ENCODE data around the gene SURF1. TPM values are rescaled to one million over a fixed set of nuclear protein-coding genes. Genes with fewer than 3 reads are reported as not detected.

The SURF1 gene
- total RNA-seq, 1 donor from 2014 or later = 44.5 TPM

DNA sequence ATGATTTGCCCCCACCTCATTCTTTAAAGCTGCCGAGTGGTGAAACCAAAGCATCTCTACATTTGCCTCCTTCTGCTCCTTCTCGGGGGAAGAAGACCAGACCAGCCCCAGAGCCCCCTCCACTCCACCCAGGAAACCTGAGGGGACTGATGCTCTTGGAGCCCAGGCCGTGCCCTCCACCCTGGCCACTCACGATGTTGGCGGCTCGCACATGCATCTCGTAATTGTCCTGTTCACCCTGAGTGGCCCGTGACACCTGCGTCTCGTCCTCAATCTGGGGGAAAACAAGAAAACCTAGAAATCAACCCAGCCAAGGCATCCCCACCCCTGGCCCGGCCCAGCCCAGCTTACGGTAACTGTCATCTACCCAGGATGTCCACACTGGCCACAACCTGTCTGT lies 11.3 kb downstream of the SURF1 start:
- H3K27me3 ChIP-seq (ENCODE audit: control insufficient read depth, insufficient read depth, low read length) = no peaks in the 10 kb centered on the region
- TF ChIP-seq, protein P1, sequence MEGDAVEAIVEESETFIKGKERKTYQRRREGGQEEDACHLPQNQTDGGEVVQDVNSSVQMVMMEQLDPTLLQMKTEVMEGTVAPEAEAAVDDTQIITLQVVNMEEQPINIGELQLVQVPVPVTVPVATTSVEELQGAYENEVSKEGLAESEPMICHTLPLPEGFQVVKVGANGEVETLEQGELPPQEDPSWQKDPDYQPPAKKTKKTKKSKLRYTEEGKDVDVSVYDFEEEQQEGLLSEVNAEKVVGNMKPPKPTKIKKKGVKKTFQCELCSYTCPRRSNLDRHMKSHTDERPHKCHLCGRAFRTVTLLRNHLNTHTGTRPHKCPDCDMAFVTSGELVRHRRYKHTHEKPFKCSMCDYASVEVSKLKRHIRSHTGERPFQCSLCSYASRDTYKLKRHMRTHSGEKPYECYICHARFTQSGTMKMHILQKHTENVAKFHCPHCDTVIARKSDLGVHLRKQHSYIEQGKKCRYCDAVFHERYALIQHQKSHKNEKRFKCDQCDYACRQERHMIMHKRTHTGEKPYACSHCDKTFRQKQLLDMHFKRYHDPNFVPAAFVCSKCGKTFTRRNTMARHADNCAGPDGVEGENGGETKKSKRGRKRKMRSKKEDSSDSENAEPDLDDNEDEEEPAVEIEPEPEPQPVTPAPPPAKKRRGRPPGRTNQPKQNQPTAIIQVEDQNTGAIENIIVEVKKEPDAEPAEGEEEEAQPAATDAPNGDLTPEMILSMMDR (IDR thresholded peaks at IDR 0.05; ENCODE audit: insufficient read depth, low read length, severe bottlenecking) = no peak
- FAIRE-seq (no peak), DNase-seq (ENCODE audit: low read depth) (no peak)
- no peak overlapping the region for H3K4me3 ChIP-seq (ENCODE audit: low read depth, low read length)
- H3K36me3 ChIP-seq (ENCODE audit: control insufficient read depth, insufficient read depth, low read length) = peaks cover 45% of the 10 kb centered on the region

DNA sequence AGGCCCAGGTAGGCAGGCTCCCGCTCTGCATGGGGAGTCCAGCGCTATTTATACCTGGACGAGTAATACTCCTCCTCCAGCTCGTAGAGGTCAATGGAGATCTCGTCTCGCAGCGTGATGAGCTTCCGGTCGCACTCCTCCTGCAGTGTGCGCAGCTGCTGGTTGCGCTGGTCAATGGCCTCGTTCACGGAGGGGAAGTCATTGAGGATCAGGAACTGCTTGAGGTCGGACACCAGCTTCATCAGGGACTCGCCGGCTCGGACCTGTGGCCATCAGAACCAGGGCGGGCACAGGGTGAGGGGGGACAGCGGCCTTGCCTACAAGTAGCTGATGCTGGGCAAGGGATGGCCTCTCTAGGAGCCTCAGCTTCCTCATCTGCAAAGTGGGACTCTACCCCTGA lies 12.2 kb downstream of the SURF1 start:
- H3K27me3 ChIP-seq (ENCODE audit: control insufficient read depth, insufficient read depth, low read length) = no peaks in the 10 kb centered on the region
- H3K36me3 ChIP-seq (ENCODE audit: control insufficient read depth, insufficient read depth, low read length) = peaks cover 42% of the 10 kb centered on the region
- FAIRE-seq = peak; percentile 36
- H3K4me3 ChIP-seq (ENCODE audit: low read depth, low read length) = no peak overlapping the region
- TF ChIP-seq, protein P1 (IDR thresholded peaks at IDR 0.05; ENCODE audit: insufficient read depth, low read length, severe bottlenecking) = no peak
- no peak for DNase-seq (ENCODE audit: low read depth)

DNA sequence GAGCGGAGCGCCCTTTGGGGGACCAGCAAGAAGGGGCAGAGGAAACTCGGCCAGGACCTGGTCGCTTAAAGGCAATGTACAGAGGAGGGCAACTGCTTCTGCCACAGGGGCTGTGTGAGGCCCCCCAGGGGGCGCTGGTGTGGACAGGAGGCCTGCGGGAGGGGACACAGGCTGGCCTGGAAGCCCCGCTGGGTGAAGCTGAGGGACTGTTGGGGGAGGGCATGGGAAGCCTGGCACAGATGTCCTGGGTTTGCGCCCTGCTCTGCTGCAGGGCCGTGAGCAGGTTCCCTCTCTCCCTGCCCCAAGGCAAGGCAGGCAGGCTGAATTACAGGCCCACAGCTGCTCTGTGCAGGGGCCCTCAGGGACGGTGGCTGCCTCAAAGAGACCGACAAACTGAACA lies 13.7 kb downstream of the SURF1 start:
- Histone ChIP-seq H3K4me3 (ENCODE audit: low read depth, low read length) (no peak overlapping the region), H3K36me3 (ENCODE audit: control insufficient read depth, insufficient read depth, low read length) (peaks cover 40% of the 10 kb centered on the region), H3K27me3 (ENCODE audit: control insufficient read depth, insufficient read depth, low read length) (no peaks in the 10 kb centered on the region)
- TF ChIP-seq, protein P1 (IDR thresholded peaks at IDR 0.05; ENCODE audit: insufficient read depth, low read length, severe bottlenecking) = peak; percentile 10
- no peak for FAIRE-seq
- no peak for DNase-seq (ENCODE audit: low read depth)

DNA sequence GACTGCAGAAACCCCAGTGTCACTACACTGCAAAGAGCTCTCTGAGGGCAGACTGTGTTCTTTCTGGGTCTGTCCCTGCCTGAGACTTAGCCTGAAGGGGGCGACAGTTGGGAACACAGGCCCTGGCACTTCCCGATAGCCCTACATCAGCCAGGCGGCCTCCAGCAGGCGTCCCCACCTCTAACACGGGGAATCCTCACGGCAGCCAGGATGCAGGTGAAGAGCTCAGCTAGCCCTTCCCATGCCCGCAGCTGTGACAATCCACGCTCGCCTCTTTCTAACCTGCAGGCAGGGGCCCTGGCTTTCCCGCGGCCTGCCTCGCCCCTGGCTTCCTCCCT lies 14.2 kb downstream of the SURF1 start:
- H3K4me3 ChIP-seq (ENCODE audit: low read depth, low read length) = no peak overlapping the region
- TF ChIP-seq, protein P1 (IDR thresholded peaks at IDR 0.05; ENCODE audit: insufficient read depth, low read length, severe bottlenecking) = peak; percentile 38
- no peaks in the 10 kb centered on the region for H3K27me3 ChIP-seq (ENCODE audit: control insufficient read depth, insufficient read depth, low read length)
- DNase-seq (ENCODE audit: low read depth) (no peak), FAIRE-seq (no peak)
- peaks cover 40% of the 10 kb centered on the region for H3K36me3 ChIP-seq (ENCODE audit: control insufficient read depth, insufficient read depth, low read length)

DNA sequence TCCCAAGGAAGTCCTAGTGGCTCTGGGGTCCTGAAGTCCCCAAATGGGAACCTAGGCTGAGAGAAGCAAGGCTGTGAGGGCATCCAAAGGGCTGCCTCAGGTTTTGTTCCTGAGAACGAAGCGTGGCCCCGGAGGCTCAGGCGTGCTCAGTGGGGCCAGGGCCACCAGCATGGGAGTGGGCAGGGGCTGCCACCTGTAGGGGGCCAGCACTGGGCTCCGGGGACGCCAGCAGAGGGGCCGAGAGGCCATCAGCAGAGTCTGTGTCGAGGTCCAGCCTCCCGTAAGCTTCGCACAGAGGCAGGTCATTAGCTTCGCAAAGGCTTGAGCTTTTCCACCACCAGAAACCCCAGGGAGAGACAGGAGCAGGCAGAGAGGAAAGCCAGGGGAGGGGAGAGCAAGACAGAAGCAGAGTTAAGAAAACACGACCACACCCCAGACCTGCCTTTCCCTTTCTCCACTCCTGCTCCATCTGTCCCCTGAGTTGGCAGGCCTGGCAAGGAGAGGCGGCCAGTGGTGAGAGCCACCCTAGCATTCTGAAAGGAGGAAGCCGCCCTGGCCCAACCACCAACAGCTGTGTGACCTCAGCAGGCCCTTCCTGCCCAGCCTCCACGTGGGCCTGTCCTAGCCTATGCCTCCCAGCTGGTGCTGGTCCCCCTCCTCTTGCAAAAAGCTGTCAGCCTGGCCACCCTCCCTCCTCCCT lies 14.8 kb downstream of the SURF1 start:
- no peak overlapping the region for H3K4me3 ChIP-seq (ENCODE audit: low read depth, low read length)
- FAIRE-seq (no peak), DNase-seq (ENCODE audit: low read depth) (no peak)
- H3K27me3 ChIP-seq (ENCODE audit: control insufficient read depth, insufficient read depth, low read length) = no peaks in the 10 kb centered on the region
- H3K36me3 ChIP-seq (ENCODE audit: control insufficient read depth, insufficient read depth, low read length) = peaks cover 40% of the 10 kb centered on the region
- TF ChIP-seq, protein P1 (IDR thresholded peaks at IDR 0.05; ENCODE audit: insufficient read depth, low read length, severe bottlenecking) = no peak

DNA sequence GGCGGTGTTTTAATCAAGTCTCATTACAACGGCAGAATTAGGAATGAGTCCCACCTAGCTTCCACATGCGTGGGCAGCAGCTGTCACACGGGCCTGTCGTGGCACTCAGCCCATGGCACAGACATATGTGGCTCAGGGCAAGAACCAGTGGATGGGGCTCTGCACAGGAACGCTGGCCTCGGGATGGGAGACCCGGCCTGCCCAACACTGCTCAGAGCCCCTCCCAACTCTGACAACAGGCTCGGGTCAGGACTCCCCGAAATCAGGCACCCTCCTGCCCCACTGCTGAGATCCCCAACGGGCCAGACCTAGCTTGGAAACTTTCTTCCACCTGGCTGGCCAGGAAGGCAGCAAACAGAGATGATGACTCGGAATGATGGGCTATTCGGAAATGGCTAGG lies 15.4 kb downstream of the SURF1 start:
- DNase-seq (ENCODE audit: low read depth) (no peak), FAIRE-seq (no peak)
- H3K4me3 ChIP-seq (ENCODE audit: low read depth, low read length) = no peak overlapping the region
- H3K27me3 ChIP-seq (ENCODE audit: control insufficient read depth, insufficient read depth, low read length) = no peaks in the 10 kb centered on the region
- TF ChIP-seq, protein P1 (IDR thresholded peaks at IDR 0.05; ENCODE audit: insufficient read depth, low read length, severe bottlenecking) = no peak
- H3K36me3 ChIP-seq (ENCODE audit: control insufficient read depth, insufficient read depth, low read length) = peaks cover 40% of the 10 kb centered on the region

All from bronchial epithelial cell (primary cell).